HepG2 (cell line): Measurements from ENCODE around the gene FRAS1. TPM values are rescaled to one million over a fixed set of nuclear protein-coding genes. Genes with fewer than 3 reads are reported as not detected.

Experiments used
- ESRRA ChIP-seq: sonication (generic); formaldehyde crosslinking; IDR thresholded peaks from 2 replicates; pipeline ENCODE4 v1.5.1; 2020; ENCODE audit warnings: mild to moderate bottlenecking, low read depth, missing genetic modification reagents
- FOSL1 ChIP-seq: sonication (generic); formaldehyde crosslinking; IDR thresholded peaks from 2 replicates; pipeline ENCODE4 v1.9.0; 2021; ENCODE audit warnings: missing genetic modification reagents, borderline replicate concordance
- GABPB1 ChIP-seq: IDR thresholded peaks from 2 replicates; pipeline ENCODE4 v1.6.1; 2016; ENCODE audit warnings: mild to moderate bottlenecking, missing genetic modification reagents, moderate library complexity, missing compliant biosample characterization
- HNRNPK ChIP-seq: fragments of 200-400 bp; formaldehyde crosslinking; IDR thresholded peaks from 2 replicates; pipeline ENCODE4 v1.6.1; 2018; ENCODE audit warnings: low read length, low read depth, moderate library complexity, mild to moderate bottlenecking; ENCODE audit not compliant: poor library complexity, severe bottlenecking
- MAFG ChIP-seq: sonication (generic); formaldehyde crosslinking; IDR thresholded peaks from 2 replicates; pipeline ENCODE4 v1.5.1; 2020; ENCODE audit warnings: mild to moderate bottlenecking, missing genetic modification reagents
- NFE2 ChIP-seq: sonication (generic); formaldehyde crosslinking; IDR thresholded peaks from 2 replicates; pipeline ENCODE4 v1.4.0; 2020; ENCODE audit warnings: missing genetic modification reagents
- NFE2L1 ChIP-seq: sonication (generic); formaldehyde crosslinking; IDR thresholded peaks from 2 replicates; pipeline ENCODE4 v1.4.0; 2020; ENCODE audit warnings: missing genetic modification reagents, mild to moderate bottlenecking, borderline replicate concordance
- NR2F6 ChIP-seq, 2 experiments: IDR thresholded peaks; 2 replicates each; pipeline ENCODE4 v1.6.1; 2016; ENCODE audit warnings: antibody characterized with exemption in 1 of 2, mild to moderate bottlenecking in 1 of 2
- RCOR2 ChIP-seq: IDR thresholded peaks from 2 replicates; pipeline ENCODE4 v1.6.1; 2016; ENCODE audit warnings: missing biosample characterization, missing genetic modification reagents
- RELA ChIP-seq: sonication (generic); formaldehyde crosslinking; IDR thresholded peaks from 2 replicates; pipeline ENCODE4 v1.4.0; 2020; ENCODE audit warnings: missing genetic modification reagents
- RORA ChIP-seq: sonication (generic); formaldehyde crosslinking; IDR thresholded peaks from 2 replicates; pipeline ENCODE4 v1.5.0; 2020; ENCODE audit warnings: mild to moderate bottlenecking, missing genetic modification reagents, moderate library complexity
- SYNCRIP ChIP-seq: fragments of 200-400 bp; formaldehyde crosslinking; IDR thresholded peaks from 2 replicates; pipeline ENCODE4 v1.6.1; 2018; ENCODE audit warnings: mild to moderate bottlenecking, low read depth, low read length; ENCODE audit not compliant: insufficient read depth
- TRIM24 ChIP-seq: sonication (generic); formaldehyde crosslinking; IDR thresholded peaks from 2 replicates; pipeline ENCODE4 v1.8.0; 2022; ENCODE audit warnings: mild to moderate bottlenecking, missing genetic modification reagents
- ZFY ChIP-seq: sonication (generic); formaldehyde crosslinking; IDR thresholded peaks from 2 replicates; pipeline ENCODE4 v1.4.0; 2020; ENCODE audit warnings: missing genetic modification reagents
- ZNF17 ChIP-seq: sonication (generic); formaldehyde crosslinking; IDR thresholded peaks from 2 replicates; pipeline ENCODE4 v1.5.0; 2020; ENCODE audit warnings: mild to moderate bottlenecking, missing genetic modification reagents
- ZNF230 ChIP-seq: sonication (generic); formaldehyde crosslinking; IDR thresholded peaks from 2 replicates; pipeline ENCODE4 v1.4.0; 2020; ENCODE audit warnings: mild to moderate bottlenecking, missing genetic modification reagents
- ZNF253 ChIP-seq: sonication (generic); formaldehyde crosslinking; IDR thresholded peaks from 2 replicates; pipeline ENCODE4 v1.8.0; 2022; ENCODE audit warnings: mild to moderate bottlenecking, missing genetic modification reagents, borderline replicate concordance
- ZNF256 ChIP-seq: sonication (generic); formaldehyde crosslinking; conservative IDR thresholded peaks from 2 replicates; pipeline ENCODE4 v1.4.0; 2020; ENCODE audit warnings: missing genetic modification reagents
- ZNF260 ChIP-seq: sonication (generic); formaldehyde crosslinking; IDR thresholded peaks from 2 replicates; pipeline ENCODE4 v1.4.0; 2020; ENCODE audit warnings: missing genetic modification reagents, low read depth, mild to moderate bottlenecking, borderline replicate concordance
- ZNF546 ChIP-seq: sonication (generic); formaldehyde crosslinking; conservative IDR thresholded peaks from 2 replicates; pipeline ENCODE4 v1.8.1; 2023; ENCODE audit warnings: mild to moderate bottlenecking, missing genetic modification reagents
- ZNF589 ChIP-seq: sonication (generic); formaldehyde crosslinking; conservative IDR thresholded peaks from 2 replicates; pipeline ENCODE4 v1.8.0; 2022; ENCODE audit warnings: mild to moderate bottlenecking, moderate library complexity, missing genetic modification reagents
- ZNF766 ChIP-seq: sonication (generic); formaldehyde crosslinking; IDR thresholded peaks from 2 replicates; pipeline ENCODE4 v1.5.0; 2020; ENCODE audit warnings: missing genetic modification reagents, borderline replicate concordance
- ZNF790 ChIP-seq: sonication (generic); formaldehyde crosslinking; IDR thresholded peaks from 2 replicates; pipeline ENCODE4 v1.8.0; 2022; ENCODE audit warnings: missing genetic modification reagents, mild to moderate bottlenecking, borderline replicate concordance
- polyA plus RNA-seq, 8 experiments: library from polyadenylated mRNA; depleted of rRNA in 3 of 8; stranded (reverse) in 7 of 8; unstranded in 1 of 8; fragments of >200 nt; fragmentation: Illumina TruSeq in 4 of 8; extraction: Trizol in 4 of 8; gene quantifications; 2 replicates each; pipeline versions ENCODE4 v1.2.1 to v1.2.3, GENCODE V29; 2011 to 2016; ENCODE audit warnings: low read depth in 4 of 8, missing spikeins in 1 of 8, mixed read lengths in 1 of 8; ENCODE audit not compliant: insufficient read depth in 1 of 8
- total RNA-seq, 5 experiments: library from RNA; depleted of rRNA; stranded (reverse); fragments of >200 nt; fragmentation: Illumina TruSeq; extraction: Trizol; gene quantifications; 2 replicates each; pipeline ENCODE4 v1.2.3, GENCODE V29; 2016; ENCODE audit warnings: low read depth in 1 of 5
- TF ChIP-seq, protein P1 (sequence below): sonication (generic); formaldehyde crosslinking; IDR thresholded peaks from 2 replicates; pipeline ENCODE4 v1.4.0; 2020; ENCODE audit warnings: missing genetic modification reagents, borderline replicate concordance
- TF ChIP-seq, protein P2 (sequence below): IDR thresholded peaks from 2 replicates; pipeline ENCODE4 v1.6.1; 2016; ENCODE audit warnings: missing genetic modification reagents, missing compliant biosample characterization
- TF ChIP-seq, protein P3 (sequence below): IDR thresholded peaks from 2 replicates; pipeline ENCODE4 v1.6.1; 2018; ENCODE audit warnings: missing genetic modification reagents, mild to moderate bottlenecking, missing compliant biosample characterization

The FRAS1 gene
- total and polyA plus RNA-seq, 2 of the 13 experiments (the other 11 are each of a cell fraction or from before 2014, with no cell fraction given): 22.5 to 31.6 TPM

- TF ChIP-seq RORA (CRISPR knock-in tag) (no peak), MAFG (CRISPR knock-in tag) (no peak), HNRNPK (no peak), ESRRA (no peak), TRIM24 (CRISPR knock-in tag) (no peak), SYNCRIP (no peak), RCOR2 (CRISPR knock-in tag) (0 out of 2 replicates have a peak, but pooled peaks have one; percentile 71), ZFY (no peak), NR2F6 (IDR thresholded peaks at IDR 0.05) (peak; percentile 85), NR2F6 (CRISPR knock-in tag; IDR thresholded peaks at IDR 0.05) (peak; percentile 88), ZNF230 (CRISPR knock-in tag) (no peak), ZNF766 (CRISPR knock-in tag) (no peak), ZNF546 (CRISPR knock-in tag) (no peak), ZNF260 (CRISPR knock-in tag) (no peak), ZNF17 (CRISPR knock-in tag) (no peak), ZNF256 (CRISPR knock-in tag) (no peak), NFE2 (CRISPR knock-in tag) (no peak), RELA (CRISPR knock-in tag) (no peak), GABPB1 (no peak), ZNF589 (no peak), ZNF253 (CRISPR knock-in tag) (no peak), FOSL1 (CRISPR knock-in tag) (no peak), NFE2L1 (CRISPR knock-in tag) (no peak), ZNF790 (CRISPR knock-in tag) (no peak)
- TF ChIP-seq, protein P1, sequence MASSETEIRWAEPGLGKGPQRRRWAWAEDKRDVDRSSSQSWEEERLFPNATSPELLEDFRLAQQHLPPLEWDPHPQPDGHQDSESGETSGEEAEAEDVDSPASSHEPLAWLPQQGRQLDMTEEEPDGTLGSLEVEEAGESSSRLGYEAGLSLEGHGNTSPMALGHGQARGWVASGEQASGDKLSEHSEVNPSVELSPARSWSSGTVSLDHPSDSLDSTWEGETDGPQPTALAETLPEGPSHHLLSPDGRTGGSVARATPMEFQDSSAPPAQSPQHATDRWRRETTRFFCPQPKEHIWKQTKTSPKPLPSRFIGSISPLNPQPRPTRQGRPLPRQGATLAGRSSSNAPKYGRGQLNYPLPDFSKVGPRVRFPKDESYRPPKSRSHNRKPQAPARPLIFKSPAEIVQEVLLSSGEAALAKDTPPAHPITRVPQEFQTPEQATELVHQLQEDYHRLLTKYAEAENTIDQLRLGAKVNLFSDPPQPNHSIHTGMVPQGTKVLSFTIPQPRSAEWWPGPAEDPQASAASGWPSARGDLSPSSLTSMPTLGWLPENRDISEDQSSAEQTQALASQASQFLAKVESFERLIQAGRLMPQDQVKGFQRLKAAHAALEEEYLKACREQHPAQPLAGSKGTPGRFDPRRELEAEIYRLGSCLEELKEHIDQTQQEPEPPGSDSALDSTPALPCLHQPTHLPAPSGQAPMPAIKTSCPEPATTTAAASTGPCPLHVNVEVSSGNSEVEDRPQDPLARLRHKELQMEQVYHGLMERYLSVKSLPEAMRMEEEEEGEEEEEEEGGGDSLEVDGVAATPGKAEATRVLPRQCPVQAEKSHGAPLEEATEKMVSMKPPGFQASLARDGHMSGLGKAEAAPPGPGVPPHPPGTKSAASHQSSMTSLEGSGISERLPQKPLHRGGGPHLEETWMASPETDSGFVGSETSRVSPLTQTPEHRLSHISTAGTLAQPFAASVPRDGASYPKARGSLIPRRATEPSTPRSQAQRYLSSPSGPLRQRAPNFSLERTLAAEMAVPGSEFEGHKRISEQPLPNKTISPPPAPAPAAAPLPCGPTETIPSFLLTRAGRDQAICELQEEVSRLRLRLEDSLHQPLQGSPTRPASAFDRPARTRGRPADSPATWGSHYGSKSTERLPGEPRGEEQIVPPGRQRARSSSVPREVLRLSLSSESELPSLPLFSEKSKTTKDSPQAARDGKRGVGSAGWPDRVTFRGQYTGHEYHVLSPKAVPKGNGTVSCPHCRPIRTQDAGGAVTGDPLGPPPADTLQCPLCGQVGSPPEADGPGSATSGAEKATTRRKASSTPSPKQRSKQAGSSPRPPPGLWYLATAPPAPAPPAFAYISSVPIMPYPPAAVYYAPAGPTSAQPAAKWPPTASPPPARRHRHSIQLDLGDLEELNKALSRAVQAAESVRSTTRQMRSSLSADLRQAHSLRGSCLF: no peak
- TF ChIP-seq, protein P2, sequence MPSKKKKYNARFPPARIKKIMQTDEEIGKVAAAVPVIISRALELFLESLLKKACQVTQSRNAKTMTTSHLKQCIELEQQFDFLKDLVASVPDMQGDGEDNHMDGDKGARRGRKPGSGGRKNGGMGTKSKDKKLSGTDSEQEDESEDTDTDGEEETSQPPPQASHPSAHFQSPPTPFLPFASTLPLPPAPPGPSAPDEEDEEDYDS (CRISPR knock-in tag): no peak
- TF ChIP-seq, protein P3, sequence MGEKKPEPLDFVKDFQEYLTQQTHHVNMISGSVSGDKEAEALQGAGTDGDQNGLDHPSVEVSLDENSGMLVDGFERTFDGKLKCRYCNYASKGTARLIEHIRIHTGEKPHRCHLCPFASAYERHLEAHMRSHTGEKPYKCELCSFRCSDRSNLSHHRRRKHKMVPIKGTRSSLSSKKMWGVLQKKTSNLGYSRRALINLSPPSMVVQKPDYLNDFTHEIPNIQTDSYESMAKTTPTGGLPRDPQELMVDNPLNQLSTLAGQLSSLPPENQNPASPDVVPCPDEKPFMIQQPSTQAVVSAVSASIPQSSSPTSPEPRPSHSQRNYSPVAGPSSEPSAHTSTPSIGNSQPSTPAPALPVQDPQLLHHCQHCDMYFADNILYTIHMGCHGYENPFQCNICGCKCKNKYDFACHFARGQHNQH (CRISPR knock-in tag): no peak; the same call in 1 of the 2 replicates
These were observed 456.4 kb downstream of the FRAS1 start (continued) for GRCh38 chr4:78513411-78513975.
